ENCODE measurements around the gene FGA.

Gene FGA

DNA sequence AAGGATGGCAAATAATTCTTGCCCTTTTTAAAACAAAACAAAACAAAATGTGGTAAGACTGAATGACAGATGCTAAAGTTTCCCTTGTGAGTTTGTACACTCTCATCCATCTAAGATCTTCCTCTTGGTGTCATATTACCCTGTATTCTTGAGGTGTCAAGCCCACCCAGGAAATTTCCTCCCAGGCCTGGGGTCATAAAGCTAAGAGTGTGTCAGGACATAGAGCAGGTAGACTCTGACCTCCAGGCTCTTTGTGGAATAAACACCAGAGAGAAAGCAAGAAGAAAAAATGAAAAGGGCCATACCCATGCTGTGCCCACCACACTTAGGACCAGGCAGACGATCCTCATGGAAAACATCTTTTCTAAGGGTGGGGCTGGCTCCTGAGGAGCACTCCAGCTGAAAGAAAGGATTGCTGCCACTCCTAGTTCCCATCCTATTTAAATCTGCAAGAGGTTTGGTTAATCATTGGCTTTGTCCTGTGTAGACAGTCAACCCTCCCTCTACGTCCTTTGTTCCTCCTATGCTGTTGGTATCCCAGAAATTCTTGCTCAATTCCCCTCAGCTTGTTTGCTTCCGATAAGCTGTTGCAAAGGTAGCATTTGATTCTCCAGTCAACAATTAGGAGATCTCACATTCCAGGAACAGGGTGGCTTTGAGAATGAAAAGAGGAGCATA, at the start of gene FGA:
Gene FGA, minus strand, starts transcription at position 414 of the 678 bp plus-strand sequence. Its CDS starts 55 bp downstream, at position 359.
- no peak for DNase-seq (ENCODE audit: low spot score)

DNA sequence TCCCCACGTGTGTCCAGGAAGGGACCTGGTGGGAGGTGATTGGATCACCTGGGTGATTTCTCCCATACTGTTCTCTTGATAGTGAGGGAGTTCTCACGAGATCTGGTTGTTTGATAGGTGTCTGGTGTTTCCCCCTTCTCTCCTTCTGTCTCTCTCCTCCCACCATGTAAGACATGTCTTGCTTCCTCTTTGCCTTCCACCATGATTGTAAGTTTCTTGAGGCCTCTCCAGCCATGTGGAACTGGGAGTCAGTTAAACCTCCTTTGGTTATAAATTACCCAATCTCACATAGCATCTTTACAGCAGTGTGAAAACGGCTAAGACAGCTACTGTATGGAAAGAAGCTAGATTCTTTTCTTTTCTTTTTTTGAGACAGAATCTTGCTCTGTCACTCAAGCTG, 43.5 kb upstream of the FGA start:
- no peak for DNase-seq (ENCODE audit: low spot score)

DNA sequence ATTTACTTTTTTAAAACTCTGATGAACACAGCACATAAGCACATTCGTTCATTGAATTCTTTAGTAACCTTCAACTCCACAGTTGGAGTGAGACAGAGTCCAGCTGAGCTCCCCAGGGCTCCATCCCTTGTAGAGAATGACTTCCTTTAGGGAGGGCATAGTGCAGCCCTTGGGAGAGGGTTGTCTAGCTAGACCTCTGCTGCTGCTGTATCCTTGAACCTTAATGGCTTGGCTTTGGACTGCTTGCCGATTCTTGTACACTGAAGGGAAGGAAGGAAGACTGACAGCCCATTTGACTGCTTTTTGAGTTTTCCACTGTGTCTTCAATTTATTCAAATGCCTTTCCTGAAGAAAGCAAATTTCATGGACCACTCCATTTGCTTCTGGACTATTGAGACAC, 41.3 kb upstream of the FGA start:
- no peak for DNase-seq (ENCODE audit: low spot score)

DNA sequence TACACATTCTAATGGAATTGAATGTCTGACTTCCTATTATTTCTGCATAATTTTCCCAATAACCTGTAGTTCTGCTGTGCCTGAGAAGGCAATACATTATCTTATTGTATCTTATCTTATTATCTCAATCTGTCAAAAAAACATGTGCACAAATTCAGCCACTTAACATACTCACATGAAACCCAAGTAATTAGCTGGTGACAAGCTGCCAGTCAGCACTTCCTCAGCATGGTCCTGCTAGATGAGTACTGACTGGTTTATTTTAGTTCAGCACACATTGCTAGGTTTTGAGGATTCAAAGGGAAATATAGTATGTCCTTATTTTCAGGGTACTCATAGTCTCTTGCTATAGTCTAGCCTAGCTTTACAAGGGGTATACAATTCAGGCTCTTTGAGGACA, 39.8 kb upstream of the FGA start:
- DNase-seq (ENCODE audit: low spot score) = peak; percentile 3

DNA sequence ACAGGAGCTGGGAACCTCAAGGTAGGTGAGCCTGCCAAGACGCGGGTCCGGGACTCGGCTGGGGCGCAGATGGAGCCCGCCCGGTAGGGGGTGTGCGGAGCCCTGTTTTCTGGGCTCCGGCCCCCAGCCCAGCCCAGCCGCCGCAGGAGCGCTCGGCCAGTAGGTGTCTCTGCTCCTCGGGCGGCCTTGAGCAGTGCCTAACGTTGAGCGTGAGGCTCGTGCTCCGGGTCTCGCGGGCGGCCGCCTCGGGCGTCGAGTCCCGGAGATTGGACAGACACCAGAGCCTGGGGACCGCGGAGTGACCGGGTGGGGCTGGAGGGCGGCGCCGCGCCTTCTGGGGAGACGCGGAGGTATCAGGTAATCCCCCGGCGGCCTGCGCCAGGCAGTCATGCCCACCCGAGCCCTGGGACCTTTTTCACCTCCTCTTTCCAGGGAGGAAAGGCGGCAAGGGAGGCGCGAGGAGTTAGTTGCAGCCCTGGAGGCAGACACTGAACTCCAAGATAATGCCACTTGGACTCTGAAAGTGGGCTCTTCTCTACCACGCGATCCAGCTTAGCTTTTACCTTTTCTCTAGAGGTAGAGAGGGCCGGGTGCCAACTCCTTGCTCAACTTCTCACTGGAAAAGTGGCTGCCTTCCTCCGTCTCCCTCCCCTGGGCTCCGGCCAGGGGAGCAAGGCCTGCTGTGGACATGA, 36.4 kb upstream of the FGA start:
- DNase-seq (ENCODE audit: low spot score) = peak; percentile 26

DNA sequence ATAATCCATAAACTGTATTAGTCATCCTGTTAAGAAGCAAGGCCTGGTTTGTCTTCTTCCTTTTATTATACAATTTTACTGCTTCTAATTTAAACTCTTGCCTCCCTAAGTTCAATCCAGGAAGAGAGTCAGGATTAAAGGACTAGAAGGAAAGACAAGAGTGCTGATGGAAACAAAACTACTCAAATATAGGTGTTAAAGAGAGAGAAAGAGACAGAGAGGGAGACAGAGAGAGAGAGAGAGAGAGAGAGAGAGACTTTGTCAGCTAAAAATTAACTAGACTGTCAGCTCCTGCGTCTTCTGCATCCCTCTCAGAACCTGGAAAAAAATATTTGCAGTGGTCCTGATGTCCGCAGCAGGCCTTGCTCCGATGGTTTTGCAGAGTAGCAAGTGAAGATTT, 35.4 kb upstream of the FGA start:
- no peak for DNase-seq (ENCODE audit: low spot score)

DNA sequence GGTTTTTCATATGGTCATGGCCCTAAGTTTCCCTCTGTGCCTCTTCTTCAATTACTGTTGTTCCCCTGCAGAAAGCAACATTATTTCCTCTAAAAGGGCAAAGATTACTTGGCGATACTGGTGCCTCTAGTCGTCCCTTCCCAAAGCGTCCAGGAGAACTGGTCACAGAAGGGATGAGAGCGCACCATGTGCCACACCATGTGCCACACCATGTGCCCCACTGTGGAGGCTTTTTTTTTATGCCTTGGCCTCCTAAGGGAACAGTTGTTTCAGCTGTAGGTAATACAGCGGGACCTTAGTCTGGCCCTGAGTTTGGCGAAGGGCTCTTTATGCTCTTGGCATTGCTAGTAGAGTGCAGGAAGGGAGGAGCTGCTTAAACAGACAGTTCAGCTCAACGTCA, 33.5 kb upstream of the FGA start:
- no peak for DNase-seq (ENCODE audit: low spot score)

DNA sequence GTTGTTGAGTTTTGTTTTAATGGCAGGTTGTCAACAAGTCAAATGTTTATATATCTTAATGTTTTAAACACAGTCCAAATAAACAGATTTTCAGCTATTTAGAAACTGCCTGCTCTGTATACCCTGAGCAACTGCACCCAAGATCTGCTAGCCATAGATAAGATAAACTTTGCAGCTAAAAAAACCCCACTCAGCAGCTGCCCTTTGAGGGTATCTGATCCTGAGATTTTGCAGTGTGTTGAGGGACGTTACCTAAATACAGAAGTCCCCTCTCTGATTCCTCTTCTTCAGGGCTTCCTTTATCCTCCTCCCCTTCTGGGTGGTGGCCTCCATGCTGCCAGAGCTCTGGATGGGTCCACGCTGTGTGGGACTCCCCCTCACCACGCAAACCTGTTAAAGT, 32.9 kb upstream of the FGA start:
- DNase-seq (ENCODE audit: low spot score) = no peak

DNA sequence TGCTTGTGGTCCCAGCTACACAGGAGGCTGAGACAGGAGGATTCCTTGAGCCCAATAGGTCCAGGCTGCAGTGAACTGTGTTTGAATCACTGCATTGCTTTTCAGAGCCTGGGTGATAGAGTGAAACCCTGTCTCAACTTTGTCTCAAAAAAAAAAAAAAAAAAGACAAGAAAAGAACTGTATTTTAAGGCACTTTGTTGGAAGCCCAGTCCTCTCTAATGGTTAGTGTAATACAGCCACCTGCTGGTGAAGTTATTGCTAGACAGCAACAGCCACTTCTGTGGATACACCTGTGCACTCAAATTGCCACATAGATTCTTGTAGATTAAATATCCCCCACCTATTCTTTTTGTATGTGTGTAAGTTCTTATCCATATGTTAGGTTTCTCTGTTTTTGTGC, 32.1 kb upstream of the FGA start:
- peak; percentile 18 for DNase-seq (ENCODE audit: low spot score)

DNA sequence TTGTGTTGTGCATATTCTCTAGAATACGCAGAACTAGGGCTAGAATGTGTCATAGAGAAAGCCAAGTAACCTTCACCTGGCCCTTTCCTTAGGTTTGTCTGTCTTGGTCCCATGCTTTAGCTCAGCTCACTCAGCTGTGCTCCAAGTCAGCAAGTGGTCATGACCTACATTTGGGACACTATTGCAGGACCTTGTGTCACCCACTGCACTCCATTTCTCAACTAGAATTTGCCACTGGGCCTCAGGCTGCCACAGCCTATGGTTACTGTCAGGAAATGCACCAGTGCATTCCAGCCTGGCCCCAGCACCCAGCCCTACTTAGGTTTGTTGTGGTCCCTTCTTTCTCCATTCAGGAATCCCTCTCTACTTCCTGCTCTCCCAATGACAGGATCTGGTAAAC, 29.6 kb upstream of the FGA start:
- no peak for DNase-seq (ENCODE audit: low spot score)

DNA sequence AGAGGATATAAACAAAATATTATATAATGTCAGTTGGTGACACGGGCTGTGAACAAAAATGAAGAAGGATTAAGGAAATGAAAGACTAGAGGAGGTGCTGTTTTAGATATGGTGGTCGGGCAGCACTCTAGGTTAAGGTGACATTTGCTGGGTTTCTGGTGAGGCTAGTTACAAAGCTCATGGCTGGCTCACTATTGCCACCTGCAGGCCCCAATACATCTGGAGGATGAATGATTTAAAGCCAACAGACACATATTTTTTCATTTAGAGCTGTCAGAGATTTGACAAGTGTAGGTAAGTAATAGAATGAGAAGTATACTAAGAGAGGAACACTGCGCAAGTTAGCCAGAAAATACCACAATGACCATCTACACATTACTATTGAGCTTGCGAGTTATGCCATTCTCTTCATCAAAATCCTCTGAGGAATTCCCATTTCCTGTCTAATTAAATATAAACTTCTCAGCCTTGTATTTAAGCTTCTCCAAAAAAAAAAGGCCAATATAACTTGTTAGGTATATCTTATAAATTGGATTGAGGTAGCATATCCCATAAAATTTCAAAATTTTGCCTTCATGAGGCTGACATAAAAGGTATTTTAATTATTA, 28.3 kb upstream of the FGA start:
- DNase-seq (ENCODE audit: low spot score) = peak; percentile 41

DNA sequence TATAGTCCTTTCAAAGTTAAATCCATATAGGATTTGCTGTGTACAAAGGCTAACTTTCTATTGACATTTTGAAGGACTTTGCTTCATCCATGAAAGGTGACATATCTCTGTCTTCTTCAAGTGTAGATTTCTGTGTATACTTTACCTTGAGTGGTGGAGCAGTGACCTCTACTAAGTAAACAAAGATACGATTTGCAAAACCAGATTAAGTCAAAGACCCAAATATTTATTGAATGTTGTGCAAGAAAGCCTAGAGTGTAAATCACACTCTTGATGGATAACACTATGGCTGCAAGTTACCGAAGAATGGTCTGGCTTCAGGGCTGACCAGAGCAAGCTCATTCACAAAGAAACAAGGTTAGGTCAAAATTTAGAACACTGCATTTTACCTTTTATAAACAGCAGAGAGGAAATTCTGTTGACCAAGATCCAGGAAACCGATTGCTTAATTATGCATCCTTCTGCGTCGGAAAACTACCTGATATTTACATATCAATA, 27.3 kb upstream of the FGA start:
- no peak for DNase-seq (ENCODE audit: low spot score)

DNA sequence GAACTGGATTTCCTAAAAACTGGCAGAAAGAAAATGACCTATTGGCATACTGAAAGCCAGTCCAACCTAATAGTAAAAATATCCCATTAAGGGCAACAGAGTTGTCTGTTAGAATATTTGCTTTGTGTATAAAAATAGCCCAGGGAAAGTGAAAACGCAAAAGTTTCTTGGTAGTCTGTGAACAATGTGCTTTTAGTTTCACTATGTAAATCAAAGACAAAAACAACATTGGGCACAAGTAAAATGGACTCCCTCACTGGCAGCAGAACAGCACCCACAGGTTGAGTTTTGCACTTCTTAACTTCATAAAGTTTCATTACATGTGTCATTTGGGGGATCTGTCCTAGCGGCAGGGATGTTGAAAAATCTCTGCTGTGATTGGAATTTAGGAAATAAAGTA, 26.2 kb upstream of the FGA start:
- DNase-seq (ENCODE audit: low spot score) = no peak

DNA sequence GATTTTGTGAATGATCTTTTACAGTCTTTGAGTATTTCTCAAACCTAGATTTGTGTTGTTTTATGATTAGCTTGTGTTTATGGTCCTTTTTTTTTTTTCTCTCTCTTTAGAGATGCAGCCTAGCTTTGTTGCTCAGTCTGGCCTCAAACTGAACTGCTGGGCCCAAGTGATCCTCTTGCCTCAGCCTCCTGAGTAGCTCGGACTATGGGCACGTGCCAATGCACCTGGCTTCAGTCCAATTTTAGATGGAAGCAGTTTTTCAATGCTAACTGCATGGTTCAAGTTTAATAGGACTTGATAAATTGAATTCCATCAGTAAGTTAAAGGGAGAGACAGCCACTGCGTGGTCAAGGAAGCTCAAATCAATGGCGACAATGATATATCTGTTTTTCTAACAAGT, 25.7 kb upstream of the FGA start:
- no peak for DNase-seq (ENCODE audit: low spot score)

DNA sequence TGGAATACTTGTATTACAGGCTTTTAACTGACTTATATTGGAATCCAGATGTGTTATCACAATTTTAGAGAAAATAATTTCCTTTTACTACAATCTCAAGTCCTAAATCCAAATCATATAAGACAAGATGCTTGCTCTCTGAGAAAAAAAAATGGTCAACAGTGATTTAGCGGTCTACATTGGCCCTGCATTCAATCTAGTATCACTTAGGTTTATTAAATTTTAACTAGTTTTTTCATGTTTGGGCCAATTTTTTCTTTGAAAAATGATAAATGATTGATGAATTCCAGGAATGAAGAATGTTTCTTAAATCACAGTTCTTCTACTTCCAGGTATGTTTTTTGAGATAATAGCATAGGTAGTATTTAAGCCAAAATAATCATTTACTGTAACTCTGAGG, 24.7 kb upstream of the FGA start:
- DNase-seq (ENCODE audit: low spot score) = no peak

DNA sequence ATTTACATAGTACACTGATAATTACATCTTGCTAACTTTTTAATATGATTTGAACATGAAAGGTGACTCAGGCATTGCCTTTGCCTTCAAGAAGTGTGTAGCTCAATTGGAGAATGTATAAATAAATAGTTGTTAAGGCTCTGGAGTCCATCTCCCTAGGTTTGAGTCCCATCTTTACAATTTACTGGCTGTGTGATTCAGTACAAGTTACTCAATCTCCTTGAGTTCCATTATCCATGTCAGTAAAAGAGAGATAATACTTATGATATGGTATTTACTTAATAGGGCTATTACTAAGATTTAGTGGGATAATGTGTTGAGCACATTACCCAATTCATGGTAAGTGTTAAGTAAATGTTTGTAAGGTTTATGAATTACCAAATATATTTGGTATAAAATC, 23.8 kb upstream of the FGA start:
- DNase-seq (ENCODE audit: low spot score) = no peak

DNA sequence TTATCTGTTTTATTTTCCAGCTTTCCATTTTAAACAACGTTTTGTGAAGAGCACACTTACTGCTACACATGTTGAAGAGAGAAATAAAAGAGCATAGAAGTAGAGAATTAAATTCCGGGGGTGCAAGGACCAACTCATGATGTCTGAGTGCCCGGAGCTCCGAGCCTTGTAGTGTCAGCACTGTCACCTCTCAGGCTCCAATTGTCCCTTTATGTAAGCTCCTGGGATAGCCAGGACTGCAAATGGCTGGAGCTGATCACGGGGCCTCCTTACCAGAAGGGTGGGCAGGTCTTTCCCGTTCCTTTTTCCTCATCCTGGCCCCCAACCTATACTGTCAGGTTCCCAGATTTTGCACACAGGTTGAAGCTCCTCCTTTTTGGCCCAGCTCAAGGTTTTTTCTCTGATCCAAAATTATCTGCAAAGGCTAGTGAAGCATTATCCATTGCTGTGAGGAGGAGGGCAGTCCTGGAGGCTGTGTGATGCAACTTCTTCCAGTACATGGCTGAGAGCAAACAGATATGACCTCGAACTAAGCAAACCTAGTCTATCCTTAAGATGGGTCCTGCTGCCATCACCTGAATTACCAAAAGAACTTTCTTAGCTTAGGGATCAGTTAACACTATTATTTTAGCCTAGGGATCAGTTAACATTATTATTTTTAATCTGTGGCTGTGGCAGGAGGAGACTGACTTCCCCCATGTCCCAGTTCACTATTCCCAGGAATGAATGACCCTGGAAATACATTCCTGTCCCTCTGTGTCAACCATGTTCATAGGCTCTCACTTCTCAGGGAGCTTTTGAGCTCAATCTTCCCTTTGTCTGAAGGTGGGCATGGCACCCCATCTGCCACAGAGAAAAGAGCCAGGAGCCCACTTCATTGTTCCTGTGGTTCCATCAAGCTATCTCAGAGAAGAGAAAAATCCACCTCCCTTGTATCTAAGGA, 22.2 kb upstream of the FGA start, which contains the start of gene FGG:
Gene FGG, minus strand, starts transcription at position 185 of the 943 bp plus-strand sequence. Its CDS starts 47 bp downstream, at position 138.
- no peak for DNase-seq (ENCODE audit: low spot score)

DNA sequence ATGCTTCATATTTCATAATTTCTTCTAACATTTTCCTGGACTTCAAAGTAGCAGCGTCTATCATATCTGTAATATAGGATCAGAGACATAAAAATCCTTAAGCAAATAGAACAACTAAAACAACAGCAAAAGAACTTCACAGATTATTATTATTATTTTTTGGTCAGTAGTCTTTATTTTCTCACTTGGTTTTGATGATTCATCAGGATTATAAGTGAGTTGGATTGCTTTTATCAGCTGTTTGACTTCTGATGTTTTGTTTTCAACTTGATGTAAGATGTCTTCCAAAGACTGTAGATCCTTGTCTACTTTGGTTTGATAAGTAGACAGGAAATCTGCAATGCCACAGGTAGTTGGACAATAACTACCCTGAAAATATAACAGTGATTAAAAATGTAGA, 21.3 kb upstream of the FGA start:
- DNase-seq (ENCODE audit: low spot score) = no peak

DNA sequence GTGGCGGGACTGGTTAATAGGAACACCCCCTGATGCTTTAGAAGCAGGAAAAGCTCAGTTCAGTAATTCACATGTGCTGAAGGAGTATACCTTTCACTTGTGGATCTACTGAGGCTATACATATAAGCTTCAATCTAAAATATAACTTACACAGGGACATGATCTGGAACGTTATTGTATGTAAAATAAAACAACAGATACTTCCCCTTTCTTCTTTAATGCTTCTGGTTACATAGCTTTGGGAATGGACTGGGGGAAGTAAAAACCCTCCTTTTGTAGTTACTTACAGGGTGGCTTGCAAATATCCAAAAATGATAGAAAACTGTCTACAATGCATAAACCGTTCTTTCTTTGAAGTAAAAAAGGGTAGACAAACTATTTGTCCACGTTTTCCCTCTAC, 20.0 kb upstream of the FGA start:
- no peak for DNase-seq (ENCODE audit: low spot score)

DNA sequence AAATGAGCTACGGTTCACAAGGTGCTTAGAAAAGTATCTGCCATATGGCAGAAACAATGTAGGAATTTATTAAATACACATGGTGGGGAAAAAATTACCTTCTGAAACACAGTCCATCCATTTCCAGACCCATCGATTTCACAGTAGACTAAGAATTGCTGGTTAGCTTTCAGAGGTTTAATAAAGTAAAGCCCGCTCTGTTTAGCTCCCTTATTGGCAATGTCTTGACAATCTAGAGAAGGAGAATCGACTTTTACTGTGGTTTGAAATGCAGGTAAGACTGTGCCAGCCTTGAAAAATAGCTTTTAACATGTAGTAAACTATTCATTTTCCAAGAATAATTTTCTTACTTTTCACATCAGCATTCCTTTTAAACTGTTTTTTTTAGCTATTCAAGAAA, 19.0 kb upstream of the FGA start:
- DNase-seq (ENCODE audit: low spot score) = no peak

DNA sequence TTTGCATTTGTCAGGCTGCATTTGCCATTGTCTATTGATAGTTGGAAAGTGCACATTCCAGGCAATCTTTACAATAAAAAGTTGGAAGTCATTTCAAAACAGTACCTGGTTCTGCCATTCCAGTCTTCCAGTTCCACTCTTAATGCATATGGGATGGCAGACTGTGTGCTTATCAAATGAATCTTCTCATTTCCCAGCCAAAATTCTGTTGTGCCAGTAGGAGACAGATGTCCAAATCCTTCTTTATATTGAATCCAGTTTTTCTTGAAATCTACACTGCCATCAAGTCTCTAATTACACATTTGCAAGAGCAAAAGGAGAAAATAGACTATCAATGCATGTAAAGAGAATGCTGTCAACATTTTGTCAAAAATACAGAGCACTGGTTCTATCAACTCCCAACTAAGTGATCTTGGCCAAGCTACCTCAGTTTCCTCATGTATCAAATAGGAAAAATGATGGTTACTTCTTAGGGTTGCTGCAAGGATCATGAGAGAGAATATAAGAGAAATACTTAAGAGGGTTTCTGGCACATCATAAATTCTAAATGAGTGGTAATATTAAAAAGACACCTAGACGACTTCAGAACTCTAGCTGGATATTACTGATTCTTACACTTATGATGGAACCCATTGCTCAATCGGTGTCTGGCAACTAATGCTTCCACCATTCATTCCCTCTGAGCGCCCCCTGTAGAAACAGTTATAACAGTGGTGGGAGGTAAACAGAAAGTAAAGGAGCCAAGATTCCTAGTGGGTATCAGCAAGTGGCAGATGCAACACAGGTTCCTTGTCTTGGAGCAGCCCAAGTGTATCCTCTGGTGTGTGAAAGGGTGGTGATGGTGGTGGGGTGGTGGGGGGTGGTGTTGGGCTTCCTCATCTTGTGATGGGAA, 18.1 kb upstream of the FGA start:
- DNase-seq (ENCODE audit: low spot score) = no peak

All from kidney capillary endothelial cell (primary cell).